Measurements from ENCODE around the gene AGBL4.
A peak's percentile ranks its signal among the peaks of the same experiment; 100 is the strongest.

The AGBL4 gene

DNA sequence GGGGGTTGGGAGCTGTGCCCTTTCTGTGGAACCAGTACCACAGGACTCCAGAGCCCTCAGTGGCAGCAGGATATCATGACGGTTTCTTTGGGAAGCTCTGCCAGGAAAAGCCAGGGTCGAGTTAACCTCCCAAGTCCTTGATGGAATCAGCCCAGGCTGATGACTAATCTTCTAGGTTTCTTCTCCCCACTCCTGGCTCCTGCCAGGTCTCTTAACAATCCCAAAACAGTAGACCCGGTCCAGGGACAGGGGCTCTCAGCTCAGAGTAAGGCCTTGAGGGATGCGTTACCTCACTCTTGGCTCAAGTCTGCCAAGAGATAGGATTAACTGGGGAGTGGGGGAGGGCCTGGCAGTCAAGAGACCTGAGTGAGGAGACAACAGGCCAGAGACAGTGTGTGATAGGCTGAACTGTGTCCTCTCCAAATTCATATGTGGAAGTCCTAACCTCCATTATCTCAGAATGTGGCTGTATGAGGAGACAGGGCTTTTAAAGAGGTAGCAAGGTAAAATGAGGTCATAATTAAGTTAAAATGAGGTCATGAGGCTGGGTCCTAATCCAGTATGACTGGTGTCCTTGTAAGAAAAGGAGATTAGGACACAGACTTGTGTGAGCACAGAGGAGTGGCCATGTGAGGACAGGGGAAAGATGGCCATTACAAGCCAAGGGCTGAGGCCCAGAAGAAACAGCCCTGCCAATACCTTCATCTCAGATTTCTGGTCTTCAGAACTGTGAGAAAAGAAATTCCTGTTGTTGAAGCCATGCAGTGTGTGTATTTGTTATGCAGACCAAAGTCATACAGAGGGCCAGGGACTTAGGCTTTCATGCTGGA, 1342.1 kb downstream of the AGBL4 start:
- DNase-seq (ENCODE audit: low read depth in 2 of 2), result peak in 1 of 2 experiments; percentile 3

DNA sequence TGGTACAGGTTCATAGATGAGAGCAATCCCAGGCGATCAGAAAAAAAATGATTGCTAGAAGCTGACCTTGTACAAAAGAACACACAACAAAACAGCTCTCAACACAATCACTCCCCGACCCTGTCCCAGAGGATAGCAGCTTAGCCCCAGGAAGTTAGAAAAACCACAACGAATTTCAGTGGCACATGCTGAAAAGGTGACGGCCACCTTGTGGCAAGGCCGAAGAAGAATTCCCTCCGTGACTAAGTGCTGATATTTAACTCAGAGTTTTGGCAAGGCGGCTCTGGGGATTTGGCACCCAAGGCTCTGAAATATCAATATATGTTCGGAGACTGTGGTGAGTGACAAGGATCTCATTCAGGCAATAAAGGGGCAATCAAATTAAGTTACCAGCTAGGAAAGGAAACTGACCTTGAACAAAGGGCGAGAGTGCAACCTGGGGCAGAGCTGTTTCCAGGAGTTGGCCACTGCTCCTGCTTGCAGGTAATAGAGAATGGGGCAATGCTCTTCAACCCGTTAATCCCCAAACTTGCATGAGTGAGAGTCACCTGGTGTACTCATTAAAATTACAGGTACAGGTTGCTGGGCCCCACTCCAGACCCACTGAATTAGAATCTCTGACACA, 1343.2 kb downstream of the AGBL4 start:
- DNase-seq (ENCODE audit: low read depth in 2 of 2), result no peak

GRCh38 chr1:48679859-48680258, 1343.9 kb downstream of the AGBL4 start:
- no peak for DNase-seq (ENCODE audit: low read depth in 2 of 2)

- no peak for DNase-seq (ENCODE audit: low read depth in 2 of 2)
Observed at GRCh38 chr1:48678710-48679505, 1344.8 kb downstream of the AGBL4 start.

DNA sequence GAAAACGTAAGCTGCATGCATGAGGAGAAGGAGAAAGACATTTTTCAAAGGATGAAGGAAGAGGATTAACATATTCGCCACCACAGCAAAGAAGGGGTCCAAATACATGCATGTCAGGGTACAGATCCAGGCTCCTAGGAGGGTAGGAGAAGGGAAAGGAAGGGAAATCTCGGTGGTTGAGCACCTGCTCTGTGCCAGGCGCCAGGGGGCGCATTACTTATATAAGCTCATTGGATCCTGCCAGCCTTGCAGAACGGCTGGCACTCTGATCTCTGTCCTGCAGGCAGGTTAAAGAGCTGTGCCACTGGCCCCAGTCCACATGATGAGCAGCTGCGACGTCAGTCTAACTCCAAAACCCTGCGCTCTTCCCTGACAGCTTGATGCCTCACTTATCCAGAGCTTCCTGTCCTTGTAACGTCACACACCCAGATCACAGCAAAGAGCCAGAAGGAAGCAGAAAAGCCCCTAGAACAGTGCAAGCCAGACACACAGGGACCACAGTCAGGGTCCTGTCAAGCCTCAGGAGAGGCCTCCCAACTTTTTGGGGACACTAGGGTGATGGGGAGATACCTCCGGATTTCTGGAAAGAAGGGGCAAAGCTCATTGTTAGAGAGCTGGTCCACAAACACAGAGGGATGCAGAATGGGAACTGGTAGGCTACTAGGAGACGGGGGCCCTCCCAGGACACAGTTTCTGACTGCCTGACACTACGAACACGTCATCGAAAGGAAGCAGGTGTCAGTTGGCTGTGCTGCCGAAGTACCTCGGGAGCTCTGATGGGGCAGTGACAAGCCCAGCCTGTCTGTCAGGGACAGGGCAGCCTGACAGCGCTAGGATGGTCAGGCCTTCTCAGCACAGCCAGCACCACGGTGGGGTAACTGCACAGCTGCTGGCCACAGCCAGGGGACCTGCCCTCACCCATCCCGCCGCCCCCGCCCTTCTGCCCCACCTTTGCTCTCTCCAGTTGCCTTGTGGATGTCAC, 1346.2 kb downstream of the AGBL4 start:
- DNase-seq (ENCODE audit: low read depth in 2 of 2), result peak; percentile 9 to 14

DNA sequence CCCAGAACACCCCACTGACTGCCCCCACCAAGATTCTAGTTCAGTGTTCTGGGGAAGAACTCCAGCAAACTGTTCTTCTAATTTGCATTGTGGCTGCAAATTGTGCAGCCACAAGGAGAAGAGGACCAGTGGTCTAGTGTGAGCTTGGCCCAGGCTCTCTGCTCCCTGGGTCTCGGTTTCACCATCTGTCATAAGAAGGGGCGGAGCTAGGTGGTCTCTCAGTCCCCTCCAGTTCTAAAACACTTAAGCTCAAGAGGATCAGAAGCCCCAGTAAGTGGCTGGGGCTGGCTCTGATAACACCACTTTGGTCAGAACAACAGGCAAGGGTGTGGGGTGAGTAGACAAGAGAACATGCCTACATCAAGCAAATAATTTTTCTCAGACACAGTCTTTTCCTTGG, 1346.9 kb downstream of the AGBL4 start:
- DNase-seq (ENCODE audit: low read depth in 2 of 2), result no peak

DNA sequence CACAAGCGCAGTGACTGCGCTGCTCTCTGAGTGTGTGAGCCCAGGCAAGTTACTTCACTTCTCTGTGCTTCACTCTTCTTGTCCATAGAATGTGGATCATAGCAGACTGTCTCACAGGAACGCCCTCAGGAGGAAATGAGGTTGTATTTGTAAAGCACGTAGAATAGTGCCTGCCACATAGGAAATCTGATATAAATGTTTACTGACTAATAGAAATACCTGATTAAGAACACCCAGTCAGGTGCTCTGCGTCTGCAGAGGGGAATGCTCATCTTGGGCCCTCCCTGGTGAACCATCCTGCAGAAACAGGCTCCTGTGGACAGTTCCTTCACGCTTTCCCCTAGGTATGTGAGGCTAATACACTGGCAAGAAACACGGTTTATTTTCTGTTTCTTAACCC, 1347.4 kb downstream of the AGBL4 start:
- DNase-seq (ENCODE audit: low read depth in 2 of 2), result no peak

DNA sequence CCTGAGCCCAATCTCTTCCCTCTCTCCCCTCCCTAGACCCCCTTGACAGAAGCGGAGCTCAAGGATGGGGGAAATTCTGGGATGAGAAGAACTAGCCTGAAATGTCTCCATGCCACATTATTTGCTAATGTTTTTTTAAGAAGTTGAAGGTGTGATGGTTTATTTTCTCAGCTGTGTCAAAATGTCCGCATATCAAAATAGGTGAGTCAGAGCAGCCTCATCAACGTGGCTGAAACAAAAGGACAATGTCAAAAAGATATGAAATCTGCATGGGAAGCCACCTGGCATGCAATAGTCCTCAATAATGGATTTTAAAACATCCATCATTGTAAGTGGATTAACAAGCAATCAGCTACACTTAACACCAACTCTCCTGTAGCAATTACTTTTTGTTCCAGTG, 1348.5 kb downstream of the AGBL4 start:
- DNase-seq (ENCODE audit: low read depth in 2 of 2), result no peak

- peak; percentile 22 to 24 for DNase-seq (ENCODE audit: low read depth in 2 of 2)
Observed at GRCh38 chr1:48674641-48675040, 1349.1 kb downstream of the AGBL4 start.

DNA sequence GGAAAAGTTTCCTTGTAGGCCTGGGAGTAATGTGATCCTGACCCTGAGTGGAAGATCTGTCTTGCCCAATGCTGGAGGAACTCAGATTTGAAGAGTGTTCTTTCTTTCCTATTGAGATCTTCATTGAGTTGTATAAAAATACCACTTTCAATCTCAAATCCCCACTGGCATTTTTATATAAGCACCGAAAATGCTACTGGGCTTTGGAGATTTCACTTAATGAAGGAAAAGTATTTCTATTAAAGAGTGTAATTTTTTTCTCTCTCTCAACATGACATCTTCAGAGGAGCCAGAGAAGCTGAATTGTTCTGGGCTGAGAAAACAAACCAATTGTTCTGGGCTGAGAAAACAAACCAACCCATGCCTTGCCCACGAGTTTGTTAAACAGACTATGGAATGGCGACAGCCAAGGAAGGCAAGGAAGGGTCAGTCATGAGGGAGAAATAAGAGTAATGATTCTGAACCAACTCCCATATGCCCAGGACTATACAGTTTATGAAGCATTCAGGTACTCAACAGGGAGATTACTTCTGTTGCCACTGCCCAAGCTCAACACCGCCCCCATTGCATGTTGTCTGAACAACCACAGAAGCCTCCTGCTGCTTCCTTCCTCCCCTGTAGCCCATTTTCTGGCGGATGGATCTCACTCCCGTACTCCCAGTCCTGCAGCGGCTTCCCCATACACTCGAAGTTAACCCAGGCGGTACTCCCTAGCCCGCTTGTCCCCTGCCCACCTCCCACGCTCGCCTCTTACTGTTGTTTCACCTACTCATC, 1350.2 kb downstream of the AGBL4 start:
- DNase-seq (ENCODE audit: low read depth in 2 of 2), result no peak

DNA sequence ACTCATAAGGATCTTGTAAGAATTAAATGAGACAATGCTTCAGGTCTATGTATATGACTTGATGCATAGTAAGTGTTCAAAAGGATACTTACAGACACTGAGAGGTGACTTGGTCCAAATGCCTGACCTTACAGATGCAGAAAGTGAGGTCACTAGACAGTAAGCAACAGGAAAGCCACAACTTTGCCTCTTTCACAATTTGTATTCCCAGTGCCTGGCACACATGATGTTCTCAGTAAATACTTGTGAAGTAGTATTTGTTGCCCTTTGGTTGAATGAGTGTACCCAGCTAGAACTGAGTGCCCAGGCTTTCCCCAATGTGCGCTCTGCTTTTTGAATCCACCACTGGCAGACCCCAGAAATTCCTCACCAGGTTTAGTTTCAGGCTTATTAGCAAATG, 1352.2 kb downstream of the AGBL4 start:
- no peak for DNase-seq (ENCODE audit: low read depth in 2 of 2)

DNA sequence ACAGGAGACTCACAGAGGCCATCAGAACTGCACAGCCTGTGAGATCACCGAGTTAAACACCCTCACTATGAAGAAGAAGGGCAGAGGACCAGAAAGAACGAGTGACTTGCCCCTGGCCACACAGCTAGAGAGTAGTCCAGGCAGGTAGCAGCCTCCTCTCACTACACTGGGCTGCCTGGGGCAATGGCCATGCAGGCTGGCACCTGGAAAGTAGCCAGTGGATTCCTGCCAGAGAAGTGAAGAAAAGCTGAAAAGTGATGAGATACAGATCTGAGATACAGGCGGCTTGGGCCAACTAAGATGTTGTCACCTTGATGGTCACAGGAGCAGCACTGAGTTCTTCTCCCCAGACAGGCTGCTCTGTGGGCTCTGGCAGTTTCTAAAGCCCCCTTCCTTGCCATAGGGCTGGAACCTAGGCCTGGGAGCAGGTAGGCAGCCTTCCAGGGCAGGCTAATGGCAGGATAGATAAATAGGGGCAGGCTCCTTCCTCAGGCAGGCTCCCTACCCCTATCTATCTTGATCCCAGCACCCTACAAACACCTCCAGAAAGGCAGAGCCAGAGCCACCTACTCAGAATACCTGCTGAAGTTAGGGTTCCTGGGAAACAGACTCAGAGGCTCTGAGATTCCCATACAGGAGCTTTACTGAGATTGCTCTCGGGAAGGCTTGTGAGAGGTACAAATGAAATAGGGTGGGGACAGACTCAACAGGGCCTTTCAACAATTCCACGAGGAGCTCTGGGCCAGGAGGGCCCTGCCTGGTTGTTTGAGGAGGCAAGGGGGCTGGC, 1353.3 kb downstream of the AGBL4 start:
- DNase-seq (ENCODE audit: low read depth in 2 of 2), result no peak

DNA sequence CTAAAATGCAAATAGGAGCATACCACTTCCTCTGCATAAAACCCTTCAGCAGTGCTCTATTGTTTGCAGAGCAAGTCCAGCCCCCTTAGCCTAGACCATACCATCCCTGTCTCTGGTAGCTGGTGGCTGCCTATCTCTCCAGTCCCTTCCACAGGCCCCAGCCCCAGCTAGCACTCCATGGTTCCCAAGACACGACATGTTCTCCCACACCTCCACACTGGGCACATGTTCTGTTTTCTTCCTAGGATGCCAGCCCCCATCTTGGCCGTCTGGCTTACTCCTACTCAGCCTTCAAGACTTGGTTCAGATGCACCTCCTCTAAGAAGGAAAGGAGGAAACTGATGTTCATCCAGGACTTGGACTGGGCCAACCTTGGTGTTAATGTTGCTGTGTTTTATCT, 1355.4 kb downstream of the AGBL4 start:
- no peak for DNase-seq (ENCODE audit: low read depth in 2 of 2)

GRCh38 chr1:48667782-48668181, 1356.0 kb downstream of the AGBL4 start:
- no peak for DNase-seq (ENCODE audit: low read depth in 2 of 2)

DNA sequence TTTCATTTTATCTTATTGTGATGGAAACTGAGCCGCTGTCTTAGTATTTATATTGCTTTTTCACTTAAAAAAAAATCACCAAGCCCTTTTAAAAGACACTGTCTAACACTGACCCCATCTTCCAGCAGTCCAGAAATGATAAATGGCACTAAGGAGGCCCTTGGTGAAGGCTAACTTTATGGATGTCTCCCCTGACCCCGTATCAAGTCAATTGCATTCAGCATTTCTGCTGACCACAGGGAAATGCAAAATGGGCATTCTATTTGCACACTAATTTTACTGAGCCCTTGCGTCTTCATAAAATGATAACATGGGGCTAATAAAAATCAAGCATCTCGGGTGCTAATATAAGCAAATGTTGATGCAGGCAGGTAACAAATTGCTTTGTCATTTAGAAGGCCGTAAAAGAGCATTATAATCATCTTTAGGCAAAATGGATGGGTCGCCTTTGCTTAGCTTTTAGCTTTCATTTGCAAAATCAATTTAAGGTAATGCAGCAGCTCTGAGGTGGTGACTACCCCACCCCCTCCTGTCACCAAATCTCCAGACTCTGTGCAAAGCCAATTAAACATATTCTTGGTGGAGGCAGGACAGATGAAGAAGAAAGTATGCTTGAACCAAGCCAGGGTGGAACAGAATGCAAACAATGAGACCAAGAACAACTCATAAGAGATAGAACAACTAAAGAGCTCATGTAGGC, 1357.9 kb downstream of the AGBL4 start:
- no peak for DNase-seq (ENCODE audit: low read depth in 2 of 2)

DNA sequence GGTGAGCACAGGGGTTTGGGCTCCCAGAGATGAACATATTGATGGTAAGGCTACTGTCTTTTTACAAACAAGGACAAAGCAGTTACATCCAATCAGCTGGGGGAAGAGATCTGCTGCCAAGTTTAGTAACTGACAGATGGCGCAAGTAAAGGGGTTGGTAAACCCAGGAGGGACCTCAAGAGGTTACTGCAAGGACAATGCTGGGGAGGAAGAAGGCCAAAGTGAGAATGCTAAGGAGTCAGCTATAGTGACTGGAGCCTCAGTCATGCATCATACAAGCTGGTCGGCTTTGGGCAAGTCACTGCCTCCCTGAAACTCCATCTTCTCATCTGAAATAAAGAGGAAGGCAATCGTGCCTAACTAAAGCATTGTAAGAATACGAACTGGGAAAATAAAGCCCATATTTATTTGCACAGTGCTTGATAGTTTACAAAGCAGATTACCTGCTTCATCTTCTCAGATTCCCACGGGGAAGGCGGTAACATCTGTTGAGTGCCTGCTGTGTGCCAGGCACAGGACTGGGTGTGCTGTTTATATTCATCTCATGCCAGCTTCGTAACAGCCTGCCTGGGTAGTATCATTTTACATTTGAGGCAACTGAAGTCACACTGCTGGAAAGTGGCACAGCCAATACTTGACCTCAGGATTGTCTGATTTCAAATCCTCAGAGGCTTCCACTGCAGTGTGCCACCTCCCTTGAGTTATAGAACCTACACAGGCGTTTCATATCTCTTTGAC, 1361.9 kb downstream of the AGBL4 start:
- no peak for DNase-seq (ENCODE audit: low read depth in 2 of 2)

- no peak for DNase-seq (ENCODE audit: low read depth in 2 of 2)
Observed at GRCh38 chr1:48659801-48660200, 1364.0 kb downstream of the AGBL4 start.

DNA sequence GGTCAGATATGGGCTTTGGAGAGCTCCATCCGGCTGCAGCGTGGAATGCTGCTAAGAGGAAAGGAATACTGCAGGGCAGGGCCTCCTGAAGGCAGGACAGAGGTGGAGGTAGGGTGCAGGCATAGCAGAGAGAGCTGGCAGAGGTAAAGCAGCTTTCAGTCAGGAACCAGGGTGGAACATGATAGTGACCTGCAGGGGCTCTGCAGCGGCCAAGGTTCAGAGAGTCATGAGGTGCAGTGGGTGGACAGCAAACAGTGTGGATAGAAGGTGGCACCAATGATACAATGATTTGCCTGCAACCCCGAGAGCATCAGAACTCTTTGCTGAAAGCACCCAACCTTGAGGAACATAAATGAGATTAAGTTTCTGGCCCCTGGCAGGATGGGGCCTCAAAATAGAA, 1366.3 kb downstream of the AGBL4 start:
- no peak for DNase-seq (ENCODE audit: low read depth in 2 of 2)
